Stomach smooth muscle (tissue), 2 donors: ENCODE measurements around the gene INTS11.
A peak's percentile ranks its signal among the peaks of the same experiment; 100 is the strongest.

Experiments
- H3K27ac ChIP-seq: one replicate; pipeline ENCODE4 v1.7.0; 2013; ENCODE audit warnings: mild to moderate bottlenecking, low read length, inconsistent platforms
- H3K27me3 ChIP-seq, 2 donors: one replicate each; pipeline ENCODE4 v1.7.0; 2013; ENCODE audit warnings: low read length in 2 of 2; ENCODE audit not compliant: insufficient read depth in 2 of 2, control insufficient read depth in 1 of 2
- H3K36me3 ChIP-seq, 2 donors: one replicate each; pipeline ENCODE4 v1.7.0; 2013; ENCODE audit warnings: low read length in 2 of 2; ENCODE audit not compliant: control insufficient read depth in 2 of 2, insufficient read depth in 2 of 2
- H3K4me1 ChIP-seq: one replicate; pipeline ENCODE4 v1.7.0; 2013; ENCODE audit warnings: low read length; ENCODE audit not compliant: control insufficient read depth, insufficient read depth
- H3K4me3 ChIP-seq, 2 donors: one replicate each; pipeline ENCODE4 v1.7.0; 2013; ENCODE audit warnings: low read length in 2 of 2
- H3K9ac ChIP-seq, 2 donors: one replicate each; pipeline ENCODE4 v1.7.0; 2013; ENCODE audit warnings: low read length in 2 of 2, mild to moderate bottlenecking in 1 of 2
- H3K9me3 ChIP-seq, 2 donors: one replicate each; pipeline ENCODE4 v1.7.0; 2013; ENCODE audit warnings: low read length in 2 of 2; ENCODE audit not compliant: control insufficient read depth in 2 of 2
- donor health status: healthy.
- donor health status: Pancreatic carcinoma.

INTS11 gene

DNA sequence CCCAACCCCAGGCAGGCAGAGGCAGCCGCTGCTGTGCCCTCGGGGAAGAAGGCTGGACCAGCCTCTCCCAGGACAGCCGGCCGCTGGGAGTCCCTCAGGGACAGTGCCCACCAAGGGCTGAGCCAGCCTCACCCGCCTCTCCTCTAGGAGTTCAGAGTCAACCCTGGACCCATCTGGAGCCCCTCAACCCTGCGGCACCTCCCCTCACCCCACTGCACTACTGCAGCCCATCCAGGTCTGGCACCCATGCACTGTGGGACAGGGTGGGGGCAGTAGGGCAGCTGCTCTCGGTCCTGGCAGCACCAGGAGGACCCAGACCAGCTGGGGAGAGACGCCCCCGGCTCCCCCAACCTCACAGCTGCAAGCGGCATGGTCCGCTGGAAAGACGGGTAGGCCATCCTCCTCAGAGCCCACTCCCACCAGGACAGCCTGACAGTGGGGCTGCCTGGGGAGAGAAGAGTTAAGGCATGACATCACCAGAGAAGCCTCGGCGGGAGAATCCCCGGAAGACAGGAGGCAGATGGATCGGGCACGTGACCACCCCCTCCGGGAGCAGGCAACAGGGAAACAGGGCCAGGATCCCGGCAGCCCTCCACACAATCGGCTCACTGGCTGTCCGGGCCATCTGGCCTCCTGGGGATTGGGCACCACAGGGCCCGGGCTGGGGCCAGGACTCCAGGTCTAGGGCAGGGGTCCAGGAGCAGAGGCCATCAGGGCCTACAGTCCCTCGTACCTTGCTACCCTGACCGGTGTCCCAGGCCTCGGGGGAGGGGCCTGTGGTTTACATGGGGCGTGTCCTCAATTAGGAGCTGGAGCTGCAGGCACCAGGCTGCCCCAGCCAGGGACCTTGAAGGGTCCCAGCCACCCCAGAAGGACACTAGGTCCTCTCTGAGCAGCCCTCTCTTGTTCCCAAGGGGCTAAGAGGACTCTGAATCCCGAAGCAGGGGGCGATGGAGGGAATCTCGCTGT is 19.8 kb downstream of the INTS11 start:
- H3K27ac ChIP-seq: peak overlapping the region; percentile 71
- no peaks in the 10 kb centered on the region for H3K27me3 ChIP-seq
- no peaks in the 10 kb centered on the region for H3K36me3 ChIP-seq
- peak overlapping the region; percentile 71 to 76 for H3K9ac ChIP-seq
- peaks cover 51% of the 10 kb centered on the region for H3K4me1 ChIP-seq
- H3K9me3 ChIP-seq: no peaks in the 10 kb centered on the region
- peak overlapping the region; percentile 74 to 83 for H3K4me3 ChIP-seq

DNA sequence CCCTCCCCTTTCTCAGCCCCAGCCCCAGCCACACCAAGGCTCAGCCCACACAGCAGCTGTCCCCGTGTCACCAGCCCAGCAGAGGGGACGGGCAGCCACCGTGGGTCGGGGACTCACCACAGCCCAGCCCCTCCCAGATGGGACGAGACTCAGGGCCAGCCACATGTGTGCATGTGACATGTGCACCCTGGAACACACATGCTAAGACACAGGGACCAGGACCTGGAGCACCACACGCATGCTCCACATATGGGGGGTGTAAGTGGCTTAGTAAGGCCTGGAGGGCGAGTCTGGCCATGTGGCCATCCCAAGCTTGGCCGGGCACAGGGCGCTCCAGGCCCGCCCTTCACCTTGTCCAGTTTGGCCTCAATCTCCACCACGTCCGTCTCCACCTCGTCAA is 20.7 kb downstream of the INTS11 start:
- Histone ChIP-seq H3K36me3 (no peaks in the 10 kb centered on the region), H3K4me1 (peaks cover 44% of the 10 kb centered on the region), H3K9ac (no peak overlapping the region), H3K27me3 (no peaks in the 10 kb centered on the region), H3K4me3 (peak overlapping the region; percentile 74 to 83), H3K27ac (no peak overlapping the region), H3K9me3 (no peaks in the 10 kb centered on the region)

DNA sequence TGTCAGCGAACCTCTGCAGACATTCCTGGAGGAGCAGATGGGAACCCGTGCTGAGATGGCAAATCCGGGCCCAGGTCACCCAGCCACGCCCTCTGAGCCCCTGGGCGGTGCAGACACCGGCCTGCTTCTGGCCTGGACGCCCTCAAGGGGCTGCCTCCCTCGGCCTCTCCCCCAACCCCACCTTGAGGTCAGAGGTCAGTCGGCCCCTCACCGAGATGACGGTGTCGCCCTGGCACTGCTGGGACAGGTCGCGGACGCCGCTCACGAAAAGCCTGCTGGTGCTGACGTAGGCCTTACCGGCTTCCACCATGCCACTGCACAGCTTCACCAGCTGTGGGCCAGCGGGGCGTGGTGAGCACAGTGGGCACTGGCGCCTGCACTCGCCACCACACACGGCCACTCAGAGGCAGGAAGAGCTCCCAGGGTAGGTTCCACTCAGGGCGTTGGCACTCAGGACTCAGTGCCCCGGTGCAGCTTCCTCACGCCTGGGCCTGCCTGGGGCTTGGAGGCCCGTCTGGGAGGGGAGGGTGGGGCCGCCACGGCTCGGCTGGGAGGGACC is 21.4 kb downstream of the INTS11 start:
- Histone ChIP-seq H3K4me1 (peaks cover 45% of the 10 kb centered on the region), H3K4me3 (no peak overlapping the region), H3K27ac (no peak overlapping the region), H3K36me3 (no peaks in the 10 kb centered on the region), H3K9me3 (no peaks in the 10 kb centered on the region), H3K9ac (no peak overlapping the region), H3K27me3 (no peaks in the 10 kb centered on the region)

DNA sequence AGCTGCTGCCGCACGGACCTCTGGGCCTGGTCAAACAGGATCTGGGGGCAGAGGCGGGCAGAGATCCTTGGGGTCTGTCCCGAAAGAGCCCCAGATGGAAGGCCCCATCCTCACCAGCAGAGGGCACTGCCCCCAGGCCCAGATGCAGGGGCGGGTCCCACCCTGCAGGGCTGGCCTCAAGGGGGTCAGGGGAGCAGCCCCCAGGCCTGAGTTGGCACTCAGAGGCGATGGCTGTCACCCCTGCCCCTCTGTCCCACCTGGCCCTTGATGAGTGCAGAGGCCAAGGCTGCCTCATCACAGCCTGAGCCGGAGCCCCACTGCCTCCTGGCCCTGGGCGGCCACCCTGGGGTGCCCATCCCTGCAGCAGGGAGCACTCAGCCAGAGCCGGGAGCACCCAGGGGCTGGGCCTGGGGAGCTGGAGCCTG is 22.4 kb downstream of the INTS11 start:
- Histone ChIP-seq H3K4me3 (no peak overlapping the region), H3K4me1 (peaks cover 41% of the 10 kb centered on the region), H3K9me3 (no peaks in the 10 kb centered on the region), H3K27ac (no peak overlapping the region), H3K27me3 (no peaks in the 10 kb centered on the region), H3K9ac (no peak overlapping the region), H3K36me3 (no peaks in the 10 kb centered on the region)

DNA sequence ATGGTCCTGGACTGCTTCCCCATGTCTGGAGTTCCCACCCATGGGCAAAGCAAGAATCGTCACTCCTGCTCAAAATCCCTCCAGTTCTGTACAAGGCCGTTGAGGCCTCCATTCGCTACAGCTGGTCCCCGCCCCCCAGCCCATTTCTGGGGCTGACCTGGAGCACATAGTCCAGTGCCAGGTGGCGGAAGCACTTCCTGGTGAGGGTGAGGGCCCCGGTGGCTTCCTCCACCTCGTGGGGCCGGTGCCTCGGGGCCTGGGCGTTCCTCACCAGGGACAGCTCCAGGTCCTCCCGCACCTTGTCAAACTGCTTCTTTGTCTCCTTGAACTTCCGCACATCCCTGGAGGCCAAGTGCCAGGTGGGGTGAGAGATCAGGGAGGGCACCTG is 24.1 kb downstream of the INTS11 start:
- Histone ChIP-seq H3K27me3 (no peaks in the 10 kb centered on the region), H3K36me3 (peaks cover 5% of the 10 kb centered on the region in 2 donors), H3K4me1 (peaks cover 24% of the 10 kb centered on the region), H3K27ac (no peak overlapping the region), H3K9ac (no peak overlapping the region), H3K9me3 (no peaks in the 10 kb centered on the region), H3K4me3 (no peak overlapping the region)

DNA sequence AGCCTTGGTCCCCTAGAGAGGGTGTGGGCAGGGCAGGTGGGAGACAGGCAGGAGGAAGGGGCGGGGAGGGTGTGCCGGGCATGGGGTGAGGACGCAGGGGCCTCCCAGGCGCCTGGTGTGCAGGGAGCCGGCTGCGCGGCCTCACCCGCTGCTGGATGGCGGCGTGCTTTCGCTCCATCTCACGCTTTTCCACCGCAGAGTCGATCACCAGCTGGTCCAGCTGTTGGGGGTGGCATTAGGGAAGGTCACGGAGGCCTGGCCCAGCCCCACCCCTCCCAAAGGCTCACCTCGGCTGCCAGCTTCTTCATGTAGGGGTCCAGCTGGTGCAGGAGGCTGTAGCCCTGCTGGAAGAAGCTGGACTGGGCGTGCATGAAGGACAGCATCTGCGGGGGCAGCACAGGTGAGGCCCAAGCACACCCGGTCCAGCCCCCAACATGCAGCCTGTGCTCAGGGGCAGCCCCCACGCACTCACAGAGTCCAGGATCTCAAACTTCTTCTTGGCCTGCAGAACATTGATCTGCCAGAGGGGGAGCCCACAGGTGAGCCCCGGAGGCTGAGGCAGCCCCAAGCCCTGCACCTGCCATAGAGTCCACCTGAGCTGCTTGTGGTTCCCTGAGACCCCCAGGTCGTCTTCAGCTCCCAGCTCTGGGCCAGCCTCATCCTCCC is 24.6 kb downstream of the INTS11 start:
- Histone ChIP-seq H3K9ac (no peak overlapping the region), H3K36me3 (peaks cover 6 to 7% of the 10 kb centered on the region in 2 donors), H3K27me3 (no peaks in the 10 kb centered on the region), H3K4me1 (peaks cover 19% of the 10 kb centered on the region), H3K27ac (no peak overlapping the region), H3K4me3 (no peak overlapping the region), H3K9me3 (no peaks in the 10 kb centered on the region)

DNA sequence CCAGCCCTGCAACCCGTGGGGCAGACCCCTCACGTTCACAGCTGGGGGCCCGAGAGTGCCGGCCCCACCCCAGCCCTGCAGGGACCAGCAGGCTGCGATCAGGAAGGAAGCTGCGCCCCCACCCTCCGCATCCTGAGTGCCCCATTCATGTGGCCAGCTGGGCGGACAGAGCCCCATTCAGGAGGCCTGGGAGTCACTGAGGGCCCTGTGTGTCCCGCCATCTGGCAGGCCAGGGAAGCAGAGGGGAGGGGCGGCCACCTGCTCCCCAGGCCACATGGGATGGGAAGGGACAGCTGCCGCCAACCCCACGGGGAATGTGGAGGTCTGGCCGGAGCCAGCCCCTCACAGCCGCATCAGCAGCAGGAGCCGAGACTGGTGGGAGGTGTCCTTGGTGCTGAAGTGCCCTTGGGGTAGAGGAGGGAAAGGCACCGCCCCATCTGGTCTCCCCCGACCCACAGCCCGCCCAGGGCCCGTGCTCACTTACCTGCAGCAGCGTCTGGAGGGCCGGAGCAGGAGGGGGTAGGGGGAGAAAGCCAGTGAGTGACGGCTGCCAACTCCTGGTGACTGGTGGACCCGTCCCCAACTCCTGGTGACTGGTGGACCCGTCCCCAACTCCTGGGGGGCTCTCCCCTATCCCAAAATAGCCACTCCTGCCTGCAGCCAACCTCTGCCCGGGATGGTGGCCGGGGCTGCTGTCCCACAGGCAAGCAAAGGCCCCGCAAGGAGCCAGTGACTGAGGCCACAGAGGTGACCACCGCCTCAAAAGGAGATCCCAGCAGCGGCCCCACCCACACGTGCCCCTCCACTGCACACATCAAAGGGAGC is 25.4 kb downstream of the INTS11 start:
- Histone ChIP-seq H3K4me1 (peaks cover 12% of the 10 kb centered on the region), H3K9ac (no peak overlapping the region), H3K36me3 (peaks cover 6 to 7% of the 10 kb centered on the region in 2 donors), H3K27me3 (no peaks in the 10 kb centered on the region), H3K27ac (no peak overlapping the region), H3K9me3 (no peaks in the 10 kb centered on the region), H3K4me3 (no peak overlapping the region)

DNA sequence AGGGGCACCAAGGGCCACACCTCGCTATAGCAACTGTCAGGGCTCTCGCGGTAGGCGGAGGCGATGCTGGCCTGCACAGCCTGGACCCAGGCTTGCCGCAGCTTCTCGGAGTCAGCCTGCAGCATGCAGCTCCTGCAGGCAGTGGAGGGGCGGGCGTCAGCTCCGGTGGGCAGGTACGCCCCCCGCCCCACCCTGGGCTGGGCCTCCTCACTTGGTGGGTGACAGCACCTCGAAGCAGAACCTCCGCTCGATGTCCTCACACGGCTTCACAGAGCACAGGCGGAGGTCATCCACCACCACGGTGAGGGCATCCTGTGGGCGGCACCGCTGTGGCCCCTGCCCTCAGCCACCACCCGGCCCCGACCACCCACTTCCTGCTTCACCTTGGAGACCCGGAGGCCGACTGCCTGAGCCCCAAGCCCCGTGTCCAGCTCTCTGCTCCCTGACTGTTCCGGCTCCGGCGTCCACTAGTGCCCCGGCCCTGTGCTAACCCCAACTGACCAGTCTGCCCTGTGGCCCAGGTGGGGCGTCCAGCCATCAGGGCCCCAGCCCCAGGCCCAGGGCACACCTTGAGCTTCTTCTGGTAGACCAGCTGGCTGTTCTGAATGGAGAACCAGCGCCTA is 26.5 kb downstream of the INTS11 start:
- H3K27ac ChIP-seq: no peak overlapping the region
- H3K4me3 ChIP-seq: no peak overlapping the region
- H3K9ac ChIP-seq: no peak overlapping the region
- peaks cover 6 to 7% of the 10 kb centered on the region in 2 donors for H3K36me3 ChIP-seq
- no peaks in the 10 kb centered on the region for H3K27me3 ChIP-seq
- no peaks in the 10 kb centered on the region for H3K9me3 ChIP-seq
- H3K4me1 ChIP-seq: peaks cover 3% of the 10 kb centered on the region

DNA sequence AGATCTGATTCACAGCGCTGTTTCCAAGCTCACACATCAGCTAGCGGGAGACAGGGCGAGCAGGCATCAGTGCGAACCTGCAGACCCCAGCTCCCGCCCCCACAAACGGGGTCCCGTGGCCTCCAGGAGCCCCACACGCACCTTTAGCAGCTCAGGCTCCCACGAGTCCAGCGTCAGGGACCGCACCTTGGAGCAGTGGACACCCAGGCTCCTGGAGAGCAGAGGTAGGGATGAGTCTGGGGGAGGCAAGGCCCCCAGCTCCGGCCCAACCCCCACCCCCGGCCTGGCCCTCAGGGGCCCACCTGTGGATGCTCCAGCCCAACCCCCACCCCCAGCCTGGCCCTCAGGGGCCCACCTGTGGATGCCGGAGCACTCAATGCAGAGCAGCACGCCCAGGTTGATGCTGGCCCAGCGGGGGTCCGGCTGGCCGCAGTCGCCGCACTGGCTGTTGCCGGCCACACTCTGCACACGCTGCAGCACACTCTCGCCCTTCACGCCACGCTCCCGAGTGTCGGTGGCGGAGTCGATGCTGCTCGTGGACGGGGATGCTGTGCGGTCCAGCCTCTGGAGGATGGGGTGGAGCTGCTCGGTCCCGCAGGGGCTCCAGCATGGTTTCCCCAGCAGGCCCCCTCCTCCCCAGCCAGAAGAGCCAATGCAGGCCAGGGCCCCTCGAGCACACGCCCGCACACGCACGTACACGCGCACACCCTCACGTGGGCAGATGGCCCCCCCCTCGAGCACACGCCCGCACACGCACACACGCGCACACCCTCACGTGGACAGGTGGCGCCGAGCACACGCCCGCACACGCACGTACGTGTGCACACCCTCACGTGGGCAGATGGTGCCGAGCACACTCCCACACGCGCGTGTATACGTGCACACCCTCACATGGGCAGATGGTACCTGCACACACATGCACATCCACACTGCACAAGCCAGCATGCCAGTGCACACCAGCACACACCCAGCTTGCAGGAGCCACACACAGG is 28.1 kb downstream of the INTS11 start:
- Histone ChIP-seq H3K9me3 (no peaks in the 10 kb centered on the region), H3K4me3 (no peak overlapping the region), H3K36me3 (peaks cover 6 to 7% of the 10 kb centered on the region in 2 donors), H3K4me1 (peaks cover 10% of the 10 kb centered on the region), H3K27ac (no peak overlapping the region), H3K27me3 (no peaks in the 10 kb centered on the region), H3K9ac (no peak overlapping the region)
